ENCODE data around the gene E2F6.

Gene E2F6

DNA sequence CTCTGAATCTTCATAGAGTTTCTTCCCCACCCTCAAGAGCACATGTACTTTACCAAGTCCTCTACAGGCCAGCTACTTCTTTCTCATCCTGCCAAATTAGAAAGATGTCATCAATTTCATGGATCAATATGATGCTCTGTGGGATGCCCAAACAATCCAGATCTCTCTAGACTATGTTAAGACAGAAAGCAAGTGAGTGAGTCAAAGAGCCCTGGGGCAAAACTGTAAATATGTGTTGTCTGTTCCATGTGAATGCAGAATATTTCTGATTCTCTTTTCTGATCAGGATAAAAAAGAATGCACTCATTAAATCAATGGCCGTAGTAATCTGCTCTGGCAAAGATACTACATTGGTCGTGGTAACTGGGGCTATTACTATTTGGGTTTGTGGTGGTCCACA, 68.4 kb downstream of the E2F6 start:
- TF ChIP-seq, protein P1, sequence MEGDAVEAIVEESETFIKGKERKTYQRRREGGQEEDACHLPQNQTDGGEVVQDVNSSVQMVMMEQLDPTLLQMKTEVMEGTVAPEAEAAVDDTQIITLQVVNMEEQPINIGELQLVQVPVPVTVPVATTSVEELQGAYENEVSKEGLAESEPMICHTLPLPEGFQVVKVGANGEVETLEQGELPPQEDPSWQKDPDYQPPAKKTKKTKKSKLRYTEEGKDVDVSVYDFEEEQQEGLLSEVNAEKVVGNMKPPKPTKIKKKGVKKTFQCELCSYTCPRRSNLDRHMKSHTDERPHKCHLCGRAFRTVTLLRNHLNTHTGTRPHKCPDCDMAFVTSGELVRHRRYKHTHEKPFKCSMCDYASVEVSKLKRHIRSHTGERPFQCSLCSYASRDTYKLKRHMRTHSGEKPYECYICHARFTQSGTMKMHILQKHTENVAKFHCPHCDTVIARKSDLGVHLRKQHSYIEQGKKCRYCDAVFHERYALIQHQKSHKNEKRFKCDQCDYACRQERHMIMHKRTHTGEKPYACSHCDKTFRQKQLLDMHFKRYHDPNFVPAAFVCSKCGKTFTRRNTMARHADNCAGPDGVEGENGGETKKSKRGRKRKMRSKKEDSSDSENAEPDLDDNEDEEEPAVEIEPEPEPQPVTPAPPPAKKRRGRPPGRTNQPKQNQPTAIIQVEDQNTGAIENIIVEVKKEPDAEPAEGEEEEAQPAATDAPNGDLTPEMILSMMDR (IDR thresholded peaks at IDR 0.05): no peak
- Histone ChIP-seq H3K36me3 (no peaks in the 10 kb centered on the region), H3K4me3 (no peak overlapping the region), H3K27me3 (no peaks in the 10 kb centered on the region), H3K4me1 (peaks cover 0 to 37% (median 31%) of the 10 kb centered on the region in 4 donors), H3K27ac (no peak overlapping the region), H3K9me3 (no peaks in the 10 kb centered on the region)
- intact Hi-C loops (cut with DNase I; ENCODE audit: low total_unique reads): no loop called here
- no peak for DNase-seq

- no peak overlapping the region for H3K4me3 ChIP-seq
- intact Hi-C loops (cut with DNase I; ENCODE audit: low total_unique reads): no loop called here
- H3K4me1 ChIP-seq: peaks cover 0 to 44% (median 37%) of the 10 kb centered on the region in 4 donors
- no peaks in the 10 kb centered on the region for H3K36me3 ChIP-seq
- peak overlapping the region in 1 of 2 donors; percentile 84 for H3K27ac ChIP-seq
- no peak for DNase-seq
- H3K27me3 ChIP-seq: no peaks in the 10 kb centered on the region
- TF ChIP-seq, protein P1 (IDR thresholded peaks at IDR 0.05): no peak
- H3K9me3 ChIP-seq: no peaks in the 10 kb centered on the region
Observed at GRCh38 chr2:11396467-11397445, 69.2 kb downstream of the E2F6 start.

DNA sequence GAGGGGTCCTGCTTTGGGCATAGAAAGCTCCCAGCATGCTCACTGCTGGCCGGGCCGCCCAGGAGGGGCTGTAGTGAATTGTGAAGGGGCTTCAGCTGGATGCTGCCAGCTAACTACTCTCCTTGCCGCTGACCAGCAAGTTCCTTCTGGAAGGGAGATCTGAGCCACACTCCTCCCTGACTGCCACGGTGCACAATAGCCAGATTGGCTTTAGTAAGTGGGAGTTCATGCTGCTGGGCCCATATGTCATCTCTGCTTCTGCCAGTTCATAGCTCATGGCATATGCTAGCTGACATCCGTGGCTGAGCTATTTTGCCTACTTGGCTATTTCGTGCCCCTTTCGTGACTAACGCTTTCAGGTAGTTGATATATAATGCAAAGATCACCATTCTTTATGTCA, 69.9 kb downstream of the E2F6 start:
- H3K27ac ChIP-seq: peak overlapping the region; percentile 73 to 84
- no peaks in the 10 kb centered on the region for H3K27me3 ChIP-seq
- peaks cover 0 to 52% (median 44%) of the 10 kb centered on the region in 4 donors for H3K4me1 ChIP-seq
- DNase-seq: peak in 1 of 2 donors; percentile 56
- H3K4me3 ChIP-seq: no peak overlapping the region
- no peaks in the 10 kb centered on the region for H3K36me3 ChIP-seq
- TF ChIP-seq, protein P1 (IDR thresholded peaks at IDR 0.05): no peak
- no peaks in the 10 kb centered on the region for H3K9me3 ChIP-seq
- intact Hi-C loops (cut with DNase I; ENCODE audit: low total_unique reads): no loop called here

DNA sequence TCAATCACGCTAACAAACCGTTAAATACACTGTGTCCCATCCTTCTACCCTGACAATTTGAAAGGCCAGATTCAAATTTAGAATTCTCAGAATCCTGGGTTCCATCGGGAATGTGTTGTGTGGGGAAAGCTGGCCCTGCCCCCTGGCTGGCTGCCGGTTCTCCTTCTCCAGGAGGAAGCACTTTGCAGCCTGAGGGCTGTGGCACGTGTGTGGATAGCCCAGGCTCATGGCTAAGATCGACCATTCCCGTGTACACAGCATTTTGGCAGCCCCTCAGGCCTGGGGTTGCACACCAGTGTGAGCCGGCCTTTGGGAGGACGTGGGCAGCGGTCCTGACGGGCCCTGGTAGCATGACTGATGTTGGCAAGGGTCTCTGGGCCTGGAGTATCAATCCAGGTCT, 70.6 kb downstream of the E2F6 start:
- DNase-seq: peak in 1 of 2 donors; percentile 83
- intact Hi-C loops (cut with DNase I; ENCODE audit: low total_unique reads): no loop called here
- Histone ChIP-seq H3K36me3 (no peaks in the 10 kb centered on the region), H3K4me3 (no peak overlapping the region), H3K9me3 (no peaks in the 10 kb centered on the region), H3K27ac (peak overlapping the region; percentile 73 to 84), H3K4me1 (peaks cover 0 to 58% (median 46%) of the 10 kb centered on the region in 4 donors), H3K27me3 (no peaks in the 10 kb centered on the region)
- TF ChIP-seq, protein P1 (IDR thresholded peaks at IDR 0.05): no peak

Data from tibial artery (tissue), 4 donors.